G401.6 (cell line): ENCODE results near the gene TTC28.

Source experiments
- FAIRE-seq: peaks from 2 replicates; lab custom pipeline; 2012; peaks lifted over from hg19 to GRCh38; lab: Jason Lieb, UNC

Gene TTC28

GRCh38 chr22:28268850-28269249 is 410.8 kb downstream of the TTC28 start:
- no peak for FAIRE-seq

GRCh38 chr22:28268171-28268570 is 411.5 kb downstream of the TTC28 start:
- no peak for FAIRE-seq

GRCh38 chr22:28260619-28261018 is 419.0 kb downstream of the TTC28 start:
- FAIRE-seq: no peak

- no peak for FAIRE-seq
Observed at GRCh38 chr22:28259774-28260312, 419.8 kb downstream of the TTC28 start.

DNA sequence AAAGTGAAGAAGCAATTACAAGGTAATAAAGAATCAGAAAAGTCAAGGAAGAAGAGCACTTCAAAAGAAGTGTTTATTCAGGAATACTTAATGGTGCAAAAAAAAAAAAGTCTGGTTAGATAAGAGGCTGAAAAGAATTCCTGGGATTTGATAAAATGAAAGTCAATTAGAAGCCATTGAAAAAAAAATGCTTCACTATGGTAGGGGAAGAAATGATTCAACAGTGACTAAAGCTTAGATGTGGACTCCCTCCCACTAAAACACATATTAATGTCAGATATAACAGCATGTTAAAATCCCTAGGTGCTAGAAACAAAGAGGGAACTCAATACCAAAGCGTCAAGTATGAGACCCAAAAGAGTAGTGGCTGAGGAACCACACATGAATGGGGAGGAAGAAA is 425.2 kb downstream of the TTC28 start:
- FAIRE-seq: no peak

GRCh38 chr22:28252539-28252938 is 427.1 kb downstream of the TTC28 start:
- no peak for FAIRE-seq

- FAIRE-seq: no peak
Observed at GRCh38 chr22:28250036-28250695, 429.5 kb downstream of the TTC28 start.

DNA sequence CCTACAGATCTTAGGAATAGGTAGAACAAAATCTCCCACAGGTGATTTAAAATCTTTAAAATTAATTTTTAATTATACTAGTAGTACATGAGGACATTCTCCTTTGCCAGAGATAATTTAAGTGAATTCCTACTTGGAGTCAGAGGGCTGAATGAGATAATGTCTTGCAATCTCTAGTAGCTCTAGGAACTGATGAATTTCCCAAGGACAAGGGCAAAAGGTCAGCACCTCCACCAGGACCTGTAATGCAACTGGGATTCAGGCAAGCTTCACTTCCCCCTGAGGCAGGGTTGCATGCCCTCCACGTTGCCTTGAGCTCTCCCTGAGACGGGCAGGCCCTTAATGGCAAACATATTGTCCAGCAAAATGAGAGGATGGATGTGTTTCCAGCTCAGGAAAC is 430.2 kb downstream of the TTC28 start:
- FAIRE-seq: no peak

DNA sequence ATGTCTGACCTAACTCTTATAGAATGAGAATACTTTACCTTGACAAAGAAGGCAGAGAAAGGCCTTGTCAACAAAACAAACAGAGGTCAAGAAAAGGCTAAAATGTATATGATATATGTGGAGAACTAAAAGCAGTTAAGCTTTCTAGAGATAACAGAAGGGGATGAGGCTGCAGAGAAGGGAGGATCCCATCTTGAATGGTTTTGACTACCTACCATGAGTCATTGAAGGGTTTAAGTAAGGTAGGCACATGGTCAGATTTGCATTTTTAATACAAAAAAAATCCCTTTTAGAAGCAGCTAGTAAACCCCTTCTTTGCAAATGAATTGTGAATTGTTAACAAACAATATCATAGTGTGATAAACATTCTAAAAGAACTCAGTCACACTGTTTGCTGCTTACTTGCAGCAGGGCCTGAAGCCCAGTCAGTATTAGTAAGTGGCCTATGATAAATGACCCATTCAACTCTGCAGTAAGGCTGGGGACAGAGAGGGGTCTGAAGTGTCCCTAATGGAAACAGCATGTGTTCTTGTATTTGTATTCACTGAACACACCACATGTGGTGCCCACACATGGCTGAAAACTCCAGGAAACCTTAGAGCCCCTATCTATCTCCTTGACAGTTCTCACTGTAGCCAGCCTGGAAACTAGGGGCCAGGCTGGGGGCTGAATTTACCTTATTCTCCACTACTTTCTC is 431.8 kb downstream of the TTC28 start:
- FAIRE-seq: no peak

DNA sequence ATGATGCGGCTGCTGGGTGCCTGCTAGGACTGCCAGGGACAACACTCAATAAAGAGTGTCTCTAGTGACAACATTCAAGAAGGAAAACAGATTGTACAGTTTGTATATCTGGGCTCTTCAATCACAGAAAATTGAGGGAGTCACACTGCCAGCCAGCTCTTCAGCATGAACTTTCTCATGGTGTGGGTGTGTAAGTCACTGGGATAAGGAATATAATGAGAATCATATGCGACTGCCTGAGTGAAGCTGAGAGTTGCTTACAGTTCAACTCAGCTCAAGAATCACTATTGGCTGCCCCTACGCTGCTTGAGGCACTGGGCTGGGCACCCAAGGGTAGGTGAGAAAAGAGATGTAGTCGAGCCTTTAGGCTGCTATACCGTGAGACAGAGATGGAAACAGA is 432.5 kb downstream of the TTC28 start:
- FAIRE-seq: no peak

DNA sequence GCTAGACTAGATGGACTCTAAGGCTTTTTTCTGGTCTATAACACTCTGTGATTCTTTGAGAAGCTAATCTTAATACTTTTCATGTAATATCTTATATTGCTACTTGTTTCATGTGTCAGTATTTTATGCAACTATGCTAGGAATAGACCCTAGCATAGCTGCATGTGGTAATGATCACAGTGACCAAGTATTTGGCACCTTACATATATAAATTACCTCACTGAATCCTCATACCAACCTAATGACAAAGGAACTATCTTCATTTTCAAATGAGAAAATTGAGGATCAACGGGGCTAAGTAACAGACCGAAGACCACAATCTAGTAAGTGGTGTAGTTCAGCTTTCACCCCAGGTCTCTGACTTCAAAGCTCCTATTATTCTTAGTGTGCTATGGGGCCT is 433.2 kb downstream of the TTC28 start:
- no peak for FAIRE-seq

GRCh38 chr22:28245579-28246224 is 433.9 kb downstream of the TTC28 start:
- FAIRE-seq: no peak

- FAIRE-seq: no peak
Observed at GRCh38 chr22:28244757-28245156, 434.9 kb downstream of the TTC28 start.

GRCh38 chr22:28243539-28243938 is 436.1 kb downstream of the TTC28 start:
- no peak for FAIRE-seq

GRCh38 chr22:28241656-28242290 is 437.9 kb downstream of the TTC28 start:
- FAIRE-seq: no peak

- no peak for FAIRE-seq
Observed at GRCh38 chr22:28239941-28240340, 439.7 kb downstream of the TTC28 start.

- no peak for FAIRE-seq
Observed at GRCh38 chr22:28237783-28238182, 441.9 kb downstream of the TTC28 start.

GRCh38 chr22:28237112-28237511 is 442.5 kb downstream of the TTC28 start:
- no peak for FAIRE-seq

- no peak for FAIRE-seq
Observed at GRCh38 chr22:28232204-28232603, 447.4 kb downstream of the TTC28 start.

- no peak for FAIRE-seq
Observed at GRCh38 chr22:28231441-28231840, 448.2 kb downstream of the TTC28 start.

DNA sequence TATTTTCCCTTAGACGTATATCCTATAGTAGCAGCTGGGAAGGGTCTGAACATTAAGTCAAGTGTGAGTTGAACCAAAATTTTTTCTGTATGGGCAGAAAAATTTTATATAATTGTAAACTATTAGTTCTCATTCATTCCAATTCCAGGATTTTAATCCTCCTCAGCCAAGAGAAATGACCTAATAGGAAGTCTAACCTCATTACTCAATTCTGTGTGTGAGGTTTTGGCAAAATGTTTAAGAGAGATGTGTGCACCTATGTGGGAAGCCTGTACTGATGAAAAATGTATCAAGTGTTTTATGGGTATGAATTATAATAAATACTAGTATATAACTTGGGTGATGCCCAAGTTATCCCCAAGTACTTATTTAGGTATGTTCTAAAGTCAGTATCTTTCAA is 449.0 kb downstream of the TTC28 start:
- no peak for FAIRE-seq

DNA sequence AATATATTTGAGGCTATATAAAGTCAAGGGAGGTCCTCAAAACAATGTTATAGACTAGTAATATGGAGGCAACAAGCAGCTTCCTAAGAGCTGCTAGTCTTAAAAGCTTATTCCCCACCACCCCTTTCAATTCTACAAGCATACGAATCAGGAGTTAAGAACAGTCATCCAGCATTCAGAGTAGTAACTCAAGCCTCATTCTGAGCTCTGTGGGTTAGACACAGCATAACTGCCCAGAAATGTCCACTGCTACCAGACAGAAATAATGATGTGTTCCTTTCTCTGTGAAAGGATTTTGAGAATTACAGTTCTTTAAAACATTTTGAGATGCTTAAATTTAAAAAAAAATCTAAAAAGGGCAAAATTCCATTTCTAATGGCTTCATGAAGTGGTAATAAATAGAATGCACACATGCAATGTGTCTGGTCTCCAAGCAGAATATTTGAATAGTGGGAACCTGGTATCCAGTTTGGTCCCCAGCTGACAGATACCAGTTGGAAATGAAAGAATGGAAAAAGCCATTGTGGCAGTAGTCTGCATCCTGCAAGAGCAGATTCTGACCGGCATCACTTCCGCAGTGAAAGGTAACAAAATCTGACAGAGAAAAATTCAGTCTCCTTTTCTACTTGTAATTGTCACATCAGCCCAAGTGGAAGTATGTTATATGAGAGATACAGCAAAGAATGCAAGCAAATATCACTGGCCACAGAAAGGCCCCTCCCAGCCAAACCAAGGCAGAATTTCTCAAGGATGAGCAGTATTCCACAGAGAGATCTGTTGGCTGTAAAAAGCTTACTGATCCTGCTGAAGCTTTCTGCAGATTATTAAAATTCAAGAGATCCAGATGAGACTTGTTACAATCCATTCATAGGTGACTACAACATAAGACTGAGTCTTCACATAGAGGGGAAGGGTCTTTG is 449.8 kb downstream of the TTC28 start:
- FAIRE-seq: no peak
